Naive thymus-derived CD4-positive, alpha-beta T cell (primary cell): ENCODE measurements around the gene CHIA. TPM values are rescaled to one million over a fixed set of nuclear protein-coding genes. Genes with fewer than 3 reads are reported as not detected.
"Not testable (repeated sequence)": the region's sequence is repeated elsewhere in the genome, so short reads cannot be mapped to it uniquely, and the experiment has no call there.

Experiments
- ATAC-seq: fragments of 150-1000 bp; cut with Tn5 transposase; 2 replicates; pipeline ENCODE4 v1.10.0; 2021; ENCODE audit warnings: mild to moderate bottlenecking, moderate library complexity
- CTCF ChIA-PET: fragments of 350-600 bp; sonication (Branson Sonifier 250); formaldehyde crosslinking; loops from one replicate; lab custom pipeline; 2021; ENCODE audit warnings: antibody characterized with exemption; lab: Charles Lee
- POLR2A ChIA-PET: fragments of 350-600 bp; sonication (Branson Sonifier 250); formaldehyde crosslinking; loops from one replicate; lab custom pipeline; 2021; ENCODE audit warnings: antibody characterized with exemption, inconsistent platforms; lab: Charles Lee
- DNase-seq, 9 donors: peaks; one replicate each; pipeline versions ENCODE4 v3.0.0 to v3.0.0-alpha.2; 2020 to 2022; ENCODE audit warnings: mixed read lengths in 1 of 9
- H3K27ac ChIP-seq: one replicate; pipeline ENCODE4 v1.7.0; 2013; ENCODE audit warnings: mild to moderate bottlenecking, low read depth, low read length, moderate library complexity
- H3K27me3 ChIP-seq, 2 donors: one replicate each; pipeline ENCODE4 v1.7.0; 2013; ENCODE audit warnings: low read length in 2 of 2, mild to moderate bottlenecking in 2 of 2, moderate library complexity in 2 of 2; ENCODE audit not compliant: control insufficient read depth in 2 of 2, insufficient read depth in 2 of 2
- H3K36me3 ChIP-seq, 3 experiments: 1 replicate in 2 of 3; 2 replicates in 1 of 3; pipeline ENCODE4 v1.7.0; 2013; ENCODE audit warnings: low read length in 3 of 3, mild to moderate bottlenecking in 3 of 3, moderate library complexity in 1 of 3; ENCODE audit not compliant: insufficient read depth in 3 of 3, control insufficient read depth in 2 of 3
- H3K4me1 ChIP-seq, 2 donors: one replicate each; pipeline ENCODE4 v1.7.0; 2013; ENCODE audit warnings: low read length in 2 of 2, mild to moderate bottlenecking in 2 of 2, moderate library complexity in 1 of 2; ENCODE audit not compliant: control insufficient read depth in 2 of 2, insufficient read depth in 2 of 2
- H3K4me3 ChIP-seq: 2 replicates; pipeline ENCODE4 v1.7.0; 2013; ENCODE audit warnings: mild to moderate bottlenecking, low read length
- H3K9me3 ChIP-seq, 3 experiments: 1 replicate in 2 of 3; 2 replicates in 1 of 3; pipeline ENCODE4 v1.7.0; 2013; ENCODE audit warnings: low read length in 3 of 3; ENCODE audit not compliant: control insufficient read depth in 2 of 3
- H3K27ac Mint-ChIP-seq, 9 donors: one replicate each; pipeline ENCODE4 v1.8.0; 2020 to 2022; ENCODE audit warnings: mixed read lengths in 9 of 9, mild to moderate bottlenecking in 8 of 9, moderate library complexity in 5 of 9, inconsistent platforms in 2 of 9
- H3K27me3 Mint-ChIP-seq, 5 donors: one replicate each; pipeline ENCODE4 v1.8.0; 2021 to 2022; ENCODE audit warnings: mixed read lengths in 5 of 5, mild to moderate bottlenecking in 1 of 5
- H3K36me3 Mint-ChIP-seq, 5 donors: one replicate each; pipeline ENCODE4 v1.8.0; 2020 to 2022; ENCODE audit warnings: mixed read lengths in 5 of 5, mild to moderate bottlenecking in 3 of 5, inconsistent platforms in 1 of 5
- H3K4me1 Mint-ChIP-seq, 7 donors: one replicate each; pipeline ENCODE4 v1.8.0; 2020 to 2022; ENCODE audit warnings: mixed read lengths in 7 of 7, mild to moderate bottlenecking in 3 of 7, inconsistent platforms in 1 of 7
- H3K4me3 Mint-ChIP-seq, 10 donors: one replicate each; pipeline ENCODE4 v1.8.0; 2020 to 2022; ENCODE audit warnings: mild to moderate bottlenecking in 10 of 10, mixed read lengths in 10 of 10, moderate library complexity in 6 of 10, inconsistent platforms in 2 of 10
- H3K9me3 Mint-ChIP-seq, 11 donors: one replicate each; pipeline ENCODE4 v1.8.0; 2020 to 2022; ENCODE audit warnings: mixed read lengths in 11 of 11, mild to moderate bottlenecking in 4 of 11, inconsistent platforms in 1 of 11, moderate library complexity in 1 of 11
- intact Hi-C, 2 donors: fragments of 100-400 bp; cut with micrococcal nuclease; formaldehyde crosslinking; loops; one replicate each; pipeline ENCODE4 v1.15.1; 2023
- polyA plus RNA-seq, 2 donors: library from polyadenylated mRNA; unstranded; fragments of 300-500 nt; fragmentation: Illumina TruSeq; gene quantifications; one replicate each; pipeline ENCODE4 v1.2.3, GENCODE V29; 2021
- total RNA-seq, 6 experiments: library from RNA in 5 of 6; stranded (reverse) in 5 of 6; gene quantifications; 1 replicate in 5 of 6; 2 replicates in 1 of 6; pipeline ENCODE4 v1.2.3 and lab custom pipeline; 2021 to 2026

The CHIA gene
- total and polyA plus RNA-seq, 7 experiments from 2014 or later, result not detected

GRCh38 chr1:111323231-111323630, 32.6 kb downstream of the CHIA start:
- Mint-ChIP-seq H3K4me3 (no peak overlapping the region), H3K27ac (no peak overlapping the region), H3K9me3 (peaks cover 5 to 11% (median 6%) of the 10 kb centered on the region in 11 donors), H3K27me3 (peaks cover 0 to 15% (median 0%) of the 10 kb centered on the region in 5 donors), H3K36me3 (peaks cover 6 to 10% (median 7%) of the 10 kb centered on the region in 5 donors), H3K4me1 (peaks cover 7 to 33% (median 28%) of the 10 kb centered on the region in 7 donors)
- H3K27me3 ChIP-seq, result no peaks in the 10 kb centered on the region
- H3K4me3 ChIP-seq, result no peak overlapping the region
- DNase-seq (no peak), ATAC-seq (no peak)
- H3K9me3 ChIP-seq, result peaks cover 0 to 4% (median 0%) of the 10 kb centered on the region in 3 experiments
- no peak overlapping the region for H3K27ac ChIP-seq
- intact Hi-C loops, result no loop called here
- POLR2A ChIA-PET, result no interaction called here
- CTCF ChIA-PET, result interaction anchor here (0.7 kb wide), 1 partner anchor 1116 kb away, joined by 3 read pairs; no protein-coding TSS in a partner anchor
- H3K36me3 ChIP-seq, result no peaks in the 10 kb centered on the region
- H3K4me1 ChIP-seq, result peaks cover 0 to 14% of the 10 kb centered on the region in 2 donors

GRCh38 chr1:111332190-111332589, 41.5 kb downstream of the CHIA start:
- H3K36me3 Mint-ChIP-seq, result peaks cover 14 to 32% (median 18%) of the 10 kb centered on the region in 5 donors
- H3K4me3 ChIP-seq, result no peak overlapping the region
- peak overlapping the region in 1 of 9 donors; percentile 19 for H3K27ac Mint-ChIP-seq
- H3K27me3 Mint-ChIP-seq, result peaks cover 0 to 15% (median 0%) of the 10 kb centered on the region in 5 donors
- no peak for ATAC-seq
- no peak for DNase-seq
- H3K9me3 ChIP-seq, result peaks cover 0 to 4% (median 0%) of the 10 kb centered on the region in 3 experiments
- H3K4me1 ChIP-seq, result peaks cover 0 to 7% of the 10 kb centered on the region in 2 donors
- CTCF ChIA-PET, result interaction anchor here (1.2 to 7.4 kb wide), 4 partner anchors 106 to 301 kb away, joined by 3 to 77 read pairs (median 8); no protein-coding TSS in a partner anchor
- no peaks in the 10 kb centered on the region for H3K27me3 ChIP-seq
- no peak overlapping the region for H3K27ac ChIP-seq
- H3K9me3 Mint-ChIP-seq, result peaks cover 17 to 49% (median 28%) of the 10 kb centered on the region in 11 donors
- no peak overlapping the region for H3K4me3 Mint-ChIP-seq
- POLR2A ChIA-PET, result interaction anchor here (0.9 to 3.0 kb wide), 5 partner anchors 76 to 136 kb away, joined by 4 to 15 read pairs (median 7); no protein-coding TSS in a partner anchor
- intact Hi-C loops, result loop anchor here in 1 of 2 donors (5.0 kb wide), 3 partner anchors 190 to 715 kb away; partner anchors contain the start of genes CEPT1 and DRAM2
- peaks cover 3 to 14% (median 6%) of the 10 kb centered on the region in 7 donors for H3K4me1 Mint-ChIP-seq
- H3K36me3 ChIP-seq, result no peaks in the 10 kb centered on the region

DNA sequence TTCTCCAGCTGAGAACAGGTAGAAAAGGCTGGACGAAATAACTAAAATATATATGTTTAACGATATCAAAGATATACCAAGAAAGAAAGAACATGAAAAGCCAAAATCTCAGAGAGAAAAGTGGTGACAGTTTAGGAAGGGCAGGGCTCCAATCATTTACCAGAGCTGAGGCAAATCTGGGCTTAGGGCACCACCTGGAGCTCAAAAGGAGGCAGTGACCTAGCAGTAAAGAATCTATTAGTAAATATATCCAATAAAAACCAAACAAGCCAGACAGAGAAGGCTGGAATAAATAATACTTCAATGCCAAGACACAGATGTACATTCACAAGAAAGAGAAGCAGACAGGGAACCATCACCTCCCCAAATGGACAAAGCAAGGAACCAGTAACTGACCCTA, 43.5 kb downstream of the CHIA start:
- Mint-ChIP-seq H3K4me1 (peaks cover 3 to 14% (median 6%) of the 10 kb centered on the region in 7 donors), H3K27ac (peak overlapping the region in 1 of 9 donors; percentile 29), H3K36me3 (peaks cover 4 to 17% (median 5%) of the 10 kb centered on the region in 5 donors), H3K4me3 (no peak overlapping the region), H3K9me3 (peaks cover 6 to 43% (median 19%) of the 10 kb centered on the region in 11 donors), H3K27me3 (peaks cover 0 to 2% (median 0%) of the 10 kb centered on the region in 5 donors)
- H3K36me3 ChIP-seq, result no peaks in the 10 kb centered on the region
- no peaks in the 10 kb centered on the region for H3K27me3 ChIP-seq
- ChIA-PET CTCF (interaction anchor here (0.6 to 7.4 kb wide), 28 partner anchors 9 to 366 kb away, joined by 3 to 77 read pairs (median 4); partner anchors contain the start of gene CHI3L2), POLR2A (interaction anchor here (0.7 to 3.0 kb wide), 18 partner anchors 75 to 551 kb away, joined by 3 to 15 read pairs (median 5); partner anchors contain the start of genes CEPT1, CHI3L2 and DRAM2)
- peak; percentile 83 for ATAC-seq
- intact Hi-C loops, result loop anchor here (1.0 to 5.0 kb wide), 8 partner anchors 66 to 717 kb away; partner anchors contain the start of genes CEPT1 (in 1 of the 2) and DRAM2 (in 1 of the 2)
- H3K27ac ChIP-seq, result no peak overlapping the region
- peaks cover 0 to 7% of the 10 kb centered on the region in 2 donors for H3K4me1 ChIP-seq
- no peak overlapping the region for H3K4me3 ChIP-seq
- no peaks in the 10 kb centered on the region for H3K9me3 ChIP-seq
- DNase-seq, result peak in 7 of 9 donors; percentile 60 to 78 (median 66)

DNA sequence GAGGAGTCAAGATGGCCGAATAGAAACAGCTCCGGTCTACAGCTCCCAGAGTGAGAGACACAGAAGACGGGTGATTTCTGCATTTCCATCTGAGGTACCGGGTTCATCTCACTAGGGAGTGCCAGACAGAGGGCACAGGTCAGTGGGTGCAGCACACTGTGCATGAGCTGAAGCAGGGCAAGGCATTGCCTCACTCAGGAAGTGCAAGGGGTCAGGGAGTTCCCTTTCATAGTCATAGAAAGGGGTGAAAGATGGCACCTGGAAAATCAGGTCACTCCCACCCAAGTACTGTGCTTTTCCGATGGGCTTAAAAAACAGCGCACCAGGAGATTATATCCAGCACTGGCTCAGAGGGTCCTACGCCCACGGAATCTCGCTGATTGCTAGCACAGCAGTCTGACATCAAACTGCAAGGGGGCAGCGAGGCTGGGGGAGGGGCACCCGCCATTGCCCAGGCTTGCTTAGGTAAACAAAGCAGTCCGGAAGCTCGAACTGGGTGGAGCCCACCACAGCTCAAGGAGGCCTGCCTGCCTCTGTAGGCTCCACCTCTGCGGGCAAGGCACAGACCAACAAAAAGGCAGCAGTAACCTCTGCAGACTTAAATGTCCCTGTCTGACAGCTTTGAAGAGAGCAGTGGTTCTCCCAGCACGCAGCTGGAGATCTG, 44.7 kb downstream of the CHIA start:
- H3K4me1 ChIP-seq, H3K9me3 ChIP-seq, H3K27me3 Mint-ChIP-seq, ATAC-seq, H3K4me3 Mint-ChIP-seq, H3K27ac ChIP-seq, H3K27me3 ChIP-seq, intact Hi-C loops, DNase-seq, H3K27ac Mint-ChIP-seq, H3K4me3 ChIP-seq, H3K36me3 ChIP-seq: not testable (repeated sequence)
- H3K9me3 Mint-ChIP-seq, result peaks cover 2 to 35% (median 11%) of the 10 kb centered on the region in 11 donors
- POLR2A ChIA-PET, result interaction anchor here (0.6 to 3.0 kb wide), 3 partner anchors 110 to 730 kb away, joined by 3 to 15 read pairs (median 5); no protein-coding TSS in a partner anchor
- peaks cover 0 to 15% (median 4%) of the 10 kb centered on the region in 5 donors for H3K36me3 Mint-ChIP-seq
- peaks cover 3 to 14% (median 6%) of the 10 kb centered on the region in 7 donors for H3K4me1 Mint-ChIP-seq
- CTCF ChIA-PET, result interaction anchor here (0.7 to 7.4 kb wide), 11 partner anchors 10 to 305 kb away, joined by 3 to 77 read pairs (median 6); no protein-coding TSS in a partner anchor

- peaks cover 0 to 20% (median 5%) of the 10 kb centered on the region in 11 donors for H3K9me3 Mint-ChIP-seq
- DNase-seq, intact Hi-C loops, H3K4me3 Mint-ChIP-seq, H3K9me3 ChIP-seq, H3K4me3 ChIP-seq, CTCF ChIA-PET, H3K36me3 ChIP-seq, H3K36me3 Mint-ChIP-seq, H3K27ac Mint-ChIP-seq, H3K4me1 Mint-ChIP-seq, H3K27ac ChIP-seq, H3K27me3 ChIP-seq, POLR2A ChIA-PET, H3K4me1 ChIP-seq, ATAC-seq: not testable (repeated sequence)
- H3K27me3 Mint-ChIP-seq, result peaks cover 0 to 12% (median 0%) of the 10 kb centered on the region in 5 donors
These were observed 48.2 kb downstream of the CHIA start for GRCh38 chr1:111338849-111339248.
